HepG2 (cell line): Measurements from ENCODE around the gene SCUBE1.

Experiments used
- ATM ChIP-seq: fragments of 450-650 bp; IDR thresholded peaks from 2 replicates; pipeline ENCODE4 v1.7.1; 2017; ENCODE audit warnings: mild to moderate bottlenecking, borderline replicate concordance
- EP300 ChIP-seq, 3 experiments: sonication (generic) in 1 of 3; formaldehyde crosslinking in 1 of 3; IDR thresholded peaks; 2 replicates each; pipeline versions ENCODE4 v1.5.1 to v1.6.1; 2011 to 2020; ENCODE audit warnings: low read depth in 2 of 3, low read length in 2 of 3, borderline replicate concordance in 1 of 3, improper control_type of control experiment in 1 of 3, mild to moderate bottlenecking in 1 of 3, missing genetic modification reagents in 1 of 3, moderate library complexity in 1 of 3
- FOXC1 ChIP-seq: sonication (generic); formaldehyde crosslinking; IDR thresholded peaks from 2 replicates; pipeline ENCODE4 v1.8.0; 2022; ENCODE audit warnings: mild to moderate bottlenecking, missing genetic modification reagents, borderline replicate concordance
- KDM4B ChIP-seq: sonication (generic); formaldehyde crosslinking; IDR thresholded peaks from 2 replicates; pipeline ENCODE4 v1.4.0; 2020; ENCODE audit warnings: missing genetic modification reagents
- RBAK ChIP-seq: sonication (generic); formaldehyde crosslinking; IDR thresholded peaks from 2 replicates; pipeline ENCODE4 v1.5.1; 2020; ENCODE audit warnings: mild to moderate bottlenecking, missing genetic modification reagents
- SIN3A ChIP-seq: IDR thresholded peaks from 2 replicates; pipeline ENCODE4 v1.6.1; 2011; ENCODE audit warnings: low read depth, mild to moderate bottlenecking, control low read depth, low read length, borderline replicate concordance
- ZNF292 ChIP-seq: sonication (generic); formaldehyde crosslinking; IDR thresholded peaks from 2 replicates; pipeline ENCODE4 v1.8.1; 2022; ENCODE audit warnings: mild to moderate bottlenecking, low read depth, missing genetic modification reagents, borderline replicate concordance
- ZNF558 ChIP-seq: sonication (generic); formaldehyde crosslinking; IDR thresholded peaks from 2 replicates; pipeline ENCODE4 v1.9.0; 2022; ENCODE audit warnings: mild to moderate bottlenecking, missing genetic modification reagents, borderline replicate concordance
- TF ChIP-seq, protein P1 (sequence below): sonication (generic); formaldehyde crosslinking; IDR thresholded peaks from 2 replicates; pipeline ENCODE4 v1.8.1; 2023; ENCODE audit warnings: missing genetic modification reagents, inconsistent platforms, borderline replicate concordance
- TF ChIP-seq, protein P2 (sequence below): IDR thresholded peaks from 2 replicates; pipeline ENCODE4 v1.6.1; 2012; ENCODE audit warnings: low read depth, low read length, improper control_type of control experiment
- TF ChIP-seq, protein P3 (sequence below): sonication (generic); formaldehyde crosslinking; IDR thresholded peaks from 2 replicates; pipeline ENCODE4 v1.5.0; 2020; ENCODE audit warnings: mild to moderate bottlenecking, missing genetic modification reagents, moderate library complexity
- TF ChIP-seq, protein P4 (sequence below), 2 experiments: sonication (generic) in 1 of 2; formaldehyde crosslinking in 1 of 2; IDR thresholded peaks; 2 replicates each; pipeline versions ENCODE4 v1.5.1 to v1.6.1; 2011 to 2020; ENCODE audit warnings: borderline replicate concordance in 1 of 2, low read depth in 1 of 2, low read length in 1 of 2, mild to moderate bottlenecking in 1 of 2, missing genetic modification reagents in 1 of 2, moderate library complexity in 1 of 2
- TF ChIP-seq, protein P5 (sequence below), 2 experiments: sonication (generic) in 1 of 2; formaldehyde crosslinking in 1 of 2; IDR thresholded peaks; 2 replicates each; pipeline versions ENCODE4 v1.4.0 to v1.6.1; 2018 to 2020; ENCODE audit warnings: missing genetic modification reagents in 2 of 2, borderline replicate concordance in 1 of 2, low read depth in 1 of 2, mild to moderate bottlenecking in 1 of 2, missing biosample characterization in 1 of 2

DNA sequence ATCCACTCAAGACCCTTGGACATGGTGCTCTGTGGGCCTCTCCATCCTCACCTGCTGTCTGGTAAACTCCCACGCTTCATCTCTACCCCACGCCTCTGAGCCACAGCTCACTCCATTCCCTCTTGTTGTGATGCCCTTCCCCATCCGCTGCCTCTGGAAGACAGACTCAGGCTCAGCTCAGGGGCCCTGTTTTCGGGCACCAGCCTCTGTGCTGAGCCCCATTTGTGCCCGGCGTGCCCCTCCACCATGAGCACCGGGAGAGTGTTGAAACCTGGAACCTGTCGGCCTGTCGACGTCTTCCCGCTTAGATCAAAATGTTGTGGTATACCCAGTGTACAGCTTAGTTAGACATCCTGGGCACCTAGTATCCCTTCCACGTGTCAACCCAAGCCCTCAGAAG is 6.5 kb upstream of the SCUBE1 start:
- no peak for TF ChIP-seq FOXC1
- TF ChIP-seq EP300 (IDR thresholded peaks at IDR 0.05; ENCODE audit: low read depth in 2 of 2, low read length in 2 of 2): no peak
- no peak for TF ChIP-seq EP300 (CRISPR knock-in tag; IDR thresholded peaks at IDR 0.05; ENCODE audit: borderline replicate concordance)
- TF ChIP-seq RBAK (CRISPR knock-in tag): no peak
- no peak for TF ChIP-seq ZNF558 (CRISPR knock-in tag)
- TF ChIP-seq, protein P1, sequence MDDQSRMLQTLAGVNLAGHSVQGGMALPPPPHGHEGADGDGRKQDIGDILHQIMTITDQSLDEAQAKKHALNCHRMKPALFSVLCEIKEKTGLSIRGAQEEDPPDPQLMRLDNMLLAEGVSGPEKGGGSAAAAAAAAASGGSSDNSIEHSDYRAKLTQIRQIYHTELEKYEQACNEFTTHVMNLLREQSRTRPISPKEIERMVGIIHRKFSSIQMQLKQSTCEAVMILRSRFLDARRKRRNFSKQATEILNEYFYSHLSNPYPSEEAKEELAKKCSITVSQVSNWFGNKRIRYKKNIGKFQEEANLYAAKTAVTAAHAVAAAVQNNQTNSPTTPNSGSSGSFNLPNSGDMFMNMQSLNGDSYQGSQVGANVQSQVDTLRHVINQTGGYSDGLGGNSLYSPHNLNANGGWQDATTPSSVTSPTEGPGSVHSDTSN (CRISPR knock-in tag): no peak
- TF ChIP-seq, protein P2, sequence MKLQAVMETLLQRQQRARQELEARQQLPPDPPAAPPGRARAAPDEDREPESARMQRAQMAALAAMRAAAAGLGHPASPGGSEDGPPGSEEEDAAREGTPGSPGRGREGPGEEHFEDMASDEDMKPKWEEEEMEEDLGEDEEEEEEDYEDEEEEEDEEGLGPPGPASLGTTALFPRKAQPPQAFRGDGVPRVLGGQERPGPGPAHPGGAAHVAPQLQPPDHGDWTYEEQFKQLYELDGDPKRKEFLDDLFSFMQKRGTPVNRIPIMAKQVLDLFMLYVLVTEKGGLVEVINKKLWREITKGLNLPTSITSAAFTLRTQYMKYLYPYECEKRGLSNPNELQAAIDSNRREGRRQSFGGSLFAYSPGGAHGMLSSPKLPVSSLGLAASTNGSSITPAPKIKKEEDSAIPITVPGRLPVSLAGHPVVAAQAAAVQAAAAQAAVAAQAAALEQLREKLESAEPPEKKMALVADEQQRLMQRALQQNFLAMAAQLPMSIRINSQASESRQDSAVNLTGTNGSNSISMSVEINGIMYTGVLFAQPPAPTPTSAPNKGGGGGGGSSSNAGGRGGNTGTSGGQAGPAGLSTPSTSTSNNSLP: no peak
- TF ChIP-seq, protein P3, sequence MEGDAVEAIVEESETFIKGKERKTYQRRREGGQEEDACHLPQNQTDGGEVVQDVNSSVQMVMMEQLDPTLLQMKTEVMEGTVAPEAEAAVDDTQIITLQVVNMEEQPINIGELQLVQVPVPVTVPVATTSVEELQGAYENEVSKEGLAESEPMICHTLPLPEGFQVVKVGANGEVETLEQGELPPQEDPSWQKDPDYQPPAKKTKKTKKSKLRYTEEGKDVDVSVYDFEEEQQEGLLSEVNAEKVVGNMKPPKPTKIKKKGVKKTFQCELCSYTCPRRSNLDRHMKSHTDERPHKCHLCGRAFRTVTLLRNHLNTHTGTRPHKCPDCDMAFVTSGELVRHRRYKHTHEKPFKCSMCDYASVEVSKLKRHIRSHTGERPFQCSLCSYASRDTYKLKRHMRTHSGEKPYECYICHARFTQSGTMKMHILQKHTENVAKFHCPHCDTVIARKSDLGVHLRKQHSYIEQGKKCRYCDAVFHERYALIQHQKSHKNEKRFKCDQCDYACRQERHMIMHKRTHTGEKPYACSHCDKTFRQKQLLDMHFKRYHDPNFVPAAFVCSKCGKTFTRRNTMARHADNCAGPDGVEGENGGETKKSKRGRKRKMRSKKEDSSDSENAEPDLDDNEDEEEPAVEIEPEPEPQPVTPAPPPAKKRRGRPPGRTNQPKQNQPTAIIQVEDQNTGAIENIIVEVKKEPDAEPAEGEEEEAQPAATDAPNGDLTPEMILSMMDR (CRISPR knock-in tag): no peak
- no peak for TF ChIP-seq ZNF292 (CRISPR knock-in tag)
- TF ChIP-seq, protein P4, sequence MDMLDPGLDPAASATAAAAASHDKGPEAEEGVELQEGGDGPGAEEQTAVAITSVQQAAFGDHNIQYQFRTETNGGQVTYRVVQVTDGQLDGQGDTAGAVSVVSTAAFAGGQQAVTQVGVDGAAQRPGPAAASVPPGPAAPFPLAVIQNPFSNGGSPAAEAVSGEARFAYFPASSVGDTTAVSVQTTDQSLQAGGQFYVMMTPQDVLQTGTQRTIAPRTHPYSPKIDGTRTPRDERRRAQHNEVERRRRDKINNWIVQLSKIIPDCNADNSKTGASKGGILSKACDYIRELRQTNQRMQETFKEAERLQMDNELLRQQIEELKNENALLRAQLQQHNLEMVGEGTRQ (IDR thresholded peaks at IDR 0.05; ENCODE audit: low read depth, low read length): no peak
- TF ChIP-seq, protein P4 (CRISPR knock-in tag; IDR thresholded peaks at IDR 0.05; ENCODE audit: borderline replicate concordance): no peak
- no peak for TF ChIP-seq SIN3A
- TF ChIP-seq ATM: no peak
- TF ChIP-seq KDM4B (CRISPR knock-in tag): no peak
- TF ChIP-seq, protein P5, sequence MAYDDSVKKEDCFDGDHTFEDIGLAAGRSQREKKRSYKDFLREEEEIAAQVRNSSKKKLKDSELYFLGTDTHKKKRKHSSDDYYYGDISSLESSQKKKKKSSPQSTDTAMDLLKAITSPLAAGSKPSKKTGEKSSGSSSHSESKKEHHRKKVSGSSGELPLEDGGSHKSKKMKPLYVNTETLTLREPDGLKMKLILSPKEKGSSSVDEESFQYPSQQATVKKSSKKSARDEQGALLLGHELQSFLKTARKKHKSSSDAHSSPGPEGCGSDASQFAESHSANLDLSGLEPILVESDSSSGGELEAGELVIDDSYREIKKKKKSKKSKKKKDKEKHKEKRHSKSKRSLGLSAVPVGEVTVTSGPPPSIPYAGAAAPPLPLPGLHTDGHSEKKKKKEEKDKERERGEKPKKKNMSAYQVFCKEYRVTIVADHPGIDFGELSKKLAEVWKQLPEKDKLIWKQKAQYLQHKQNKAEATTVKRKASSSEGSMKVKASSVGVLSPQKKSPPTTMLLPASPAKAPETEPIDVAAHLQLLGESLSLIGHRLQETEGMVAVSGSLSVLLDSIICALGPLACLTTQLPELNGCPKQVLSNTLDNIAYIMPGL (CRISPR knock-in tag; IDR thresholded peaks at IDR 0.05; ENCODE audit: borderline replicate concordance in 1 of 2, low read depth in 1 of 2): no peak
